ENCODE data around the gene ABCA7.

ABCA7 gene

GRCh38 chr19:1064661-1065605 is 25.0 kb downstream of the ABCA7 start:
- Histone ChIP-seq H2BK12ac (ENCODE audit: low read length in 2 of 2) (no peak overlapping the region), H3K79me1 (replicated peaks; ENCODE audit: low read length, poor library complexity, severe bottlenecking) (no peaks in the 10 kb centered on the region), H3K18ac (ENCODE audit: low read depth in 1 of 2, low read length in 2 of 2) (peak overlapping the region in 1 of 2 experiments; percentile 56), H3K4me3 (ENCODE audit: insufficient read depth in 1 of 2, low read depth in 1 of 2, low read length in 2 of 2) (no peak overlapping the region), H4K8ac (ENCODE audit: low read length) (no peak overlapping the region), H3K23ac (ENCODE audit: low read length in 2 of 2) (peak overlapping the region in 1 of 2 experiments; percentile 27), H3K36me3 (ENCODE audit: control insufficient read depth in 1 of 2, insufficient read depth in 2 of 2, low read depth in 1 of 2, low read length in 2 of 2) (peaks cover 0 to 19% of the 10 kb centered on the region in 2 experiments), H2BK5ac (ENCODE audit: low read depth, low read length, poor library complexity, severe bottlenecking) (no peak overlapping the region), H2BK120ac (ENCODE audit: low read depth, low read length) (no peak overlapping the region), H3K27ac (ENCODE audit: low read length, poor library complexity, severe bottlenecking) (no peak overlapping the region), H3K27me3 (ENCODE audit: control insufficient read depth in 1 of 2, insufficient read depth in 1 of 2, low read length in 2 of 2) (peaks cover 31 to 55% of the 10 kb centered on the region in 2 experiments), H3K9me3 (ENCODE audit: control insufficient read depth, low read length) (peaks cover under 1% of the 10 kb centered on the region), H3K4ac (ENCODE audit: low read depth in 1 of 2, low read length in 2 of 2) (no peak overlapping the region), H3K9ac (ENCODE audit: low read length) (no peak overlapping the region), H4K91ac (ENCODE audit: low read length) (no peak overlapping the region), H3K14ac (ENCODE audit: low read length in 2 of 2) (no peak overlapping the region), H3K4me1 (ENCODE audit: control insufficient read depth, insufficient read depth, low read depth, low read length) (peaks cover 29% of the 10 kb centered on the region), H2BK15ac (ENCODE audit: low read depth, poor library complexity, severe bottlenecking) (peak overlapping the region; percentile 61), H3K4me2 (ENCODE audit: low read length, poor library complexity, severe bottlenecking) (no peak overlapping the region), H2AFZ (ENCODE audit: low read depth, low read length) (peak overlapping the region; percentile 32), H2AK5ac (ENCODE audit: low read length, severe bottlenecking) (no peak overlapping the region)
- peak; percentile 77 for DNase-seq
- 15% methylated on average over 59 of the region's 60 CpGs for WGBS

- Histone ChIP-seq H3K4ac (ENCODE audit: low read depth in 1 of 2, low read length in 2 of 2) (no peak overlapping the region), H3K4me3 (ENCODE audit: insufficient read depth in 1 of 2, low read depth in 1 of 2, low read length in 2 of 2) (no peak overlapping the region), H2AFZ (ENCODE audit: low read depth, low read length) (no peak overlapping the region), H4K8ac (ENCODE audit: low read length) (no peak overlapping the region), H3K27me3 (ENCODE audit: control insufficient read depth in 1 of 2, insufficient read depth in 1 of 2, low read length in 2 of 2) (peaks cover 36 to 60% of the 10 kb centered on the region in 2 experiments), H3K23ac (ENCODE audit: low read length in 2 of 2) (peak overlapping the region in 1 of 2 experiments; percentile 27), H3K18ac (ENCODE audit: low read depth in 1 of 2, low read length in 2 of 2) (no peak overlapping the region), H3K36me3 (ENCODE audit: control insufficient read depth in 1 of 2, insufficient read depth in 2 of 2, low read depth in 1 of 2, low read length in 2 of 2) (peaks cover 0 to 19% of the 10 kb centered on the region in 2 experiments), H3K4me1 (ENCODE audit: control insufficient read depth, insufficient read depth, low read depth, low read length) (peaks cover 29% of the 10 kb centered on the region), H3K9ac (ENCODE audit: low read length) (no peak overlapping the region), H2BK15ac (ENCODE audit: low read depth, poor library complexity, severe bottlenecking) (no peak overlapping the region), H2BK5ac (ENCODE audit: low read depth, low read length, poor library complexity, severe bottlenecking) (no peak overlapping the region), H3K14ac (ENCODE audit: low read length in 2 of 2) (no peak overlapping the region), H2AK5ac (ENCODE audit: low read length, severe bottlenecking) (no peak overlapping the region), H3K9me3 (ENCODE audit: control insufficient read depth, low read length) (no peaks in the 10 kb centered on the region), H4K91ac (ENCODE audit: low read length) (no peak overlapping the region), H2BK12ac (ENCODE audit: low read length in 2 of 2) (no peak overlapping the region), H3K79me1 (replicated peaks; ENCODE audit: low read length, poor library complexity, severe bottlenecking) (no peaks in the 10 kb centered on the region), H3K4me2 (ENCODE audit: low read length, poor library complexity, severe bottlenecking) (no peak overlapping the region), H2BK120ac (ENCODE audit: low read depth, low read length) (no peak overlapping the region), H3K27ac (ENCODE audit: low read length, poor library complexity, severe bottlenecking) (no peak overlapping the region)
- 47% methylated on average over 16 of the region's 17 CpGs for WGBS
- DNase-seq = no peak
Observed at GRCh38 chr19:1065606-1066109, 25.8 kb downstream of the ABCA7 start.

- Histone ChIP-seq H2AFZ (ENCODE audit: low read depth, low read length) (no peak overlapping the region), H3K23ac (ENCODE audit: low read length in 2 of 2) (no peak overlapping the region), H2BK15ac (ENCODE audit: low read depth, poor library complexity, severe bottlenecking) (no peak overlapping the region), H3K4me2 (ENCODE audit: low read length, poor library complexity, severe bottlenecking) (no peak overlapping the region), H3K27ac (ENCODE audit: low read length, poor library complexity, severe bottlenecking) (no peak overlapping the region), H3K9ac (ENCODE audit: low read length) (no peak overlapping the region), H3K18ac (ENCODE audit: low read depth in 1 of 2, low read length in 2 of 2) (peak overlapping the region in 1 of 2 experiments; percentile 56), H2AK5ac (ENCODE audit: low read length, severe bottlenecking) (no peak overlapping the region), H3K36me3 (ENCODE audit: control insufficient read depth in 1 of 2, insufficient read depth in 2 of 2, low read depth in 1 of 2, low read length in 2 of 2) (peaks cover 0 to 16% of the 10 kb centered on the region in 2 experiments), H3K9me3 (ENCODE audit: control insufficient read depth, low read length) (no peaks in the 10 kb centered on the region), H3K4me1 (ENCODE audit: control insufficient read depth, insufficient read depth, low read depth, low read length) (peaks cover 34% of the 10 kb centered on the region), H3K4ac (ENCODE audit: low read depth in 1 of 2, low read length in 2 of 2) (no peak overlapping the region), H3K27me3 (ENCODE audit: control insufficient read depth in 1 of 2, insufficient read depth in 1 of 2, low read length in 2 of 2) (peaks cover 40 to 65% of the 10 kb centered on the region in 2 experiments), H3K4me3 (ENCODE audit: insufficient read depth in 1 of 2, low read depth in 1 of 2, low read length in 2 of 2) (no peak overlapping the region), H2BK12ac (ENCODE audit: low read length in 2 of 2) (no peak overlapping the region), H2BK5ac (ENCODE audit: low read depth, low read length, poor library complexity, severe bottlenecking) (no peak overlapping the region), H4K8ac (ENCODE audit: low read length) (no peak overlapping the region), H2BK120ac (ENCODE audit: low read depth, low read length) (no peak overlapping the region), H4K91ac (ENCODE audit: low read length) (no peak overlapping the region), H3K14ac (ENCODE audit: low read length in 2 of 2) (peak overlapping the region in 1 of 2 experiments; percentile 38), H3K79me1 (replicated peaks; ENCODE audit: low read length, poor library complexity, severe bottlenecking) (no peaks in the 10 kb centered on the region)
- DNase-seq = no peak
- 53% methylated on average over 16 of the region's 17 CpGs for WGBS
Observed at GRCh38 chr19:1066251-1066747, 26.4 kb downstream of the ABCA7 start.

Data from mesenchymal stem cell (in vitro differentiated cells and primary cell).